GM12878 (cell line): Measurements from ENCODE around the gene NAMPT. TPM values are rescaled to one million over a fixed set of nuclear protein-coding genes. Genes with fewer than 3 reads are reported as not detected.

Source experiments
- ATAC-seq: fragments of 200-7000 bp; cut with Tn5 transposase; 3 replicates; pipeline ENCODE4 v1.9.1; 2020; ENCODE audit warnings: mild to moderate bottlenecking, moderate library complexity
- BruUV-seq: library from RNA; stranded (reverse); fragments of 400-500 nt; replicated peaks from 2 replicates; lab custom pipeline; 2021; lab: Mats Ljungman, UMichigan
- CTCF ChIA-PET: fragments of 300-600 bp; sonication (Branson Sonifier 250); formaldehyde crosslinking; extraction: SDS; loops from one replicate; lab custom pipeline; 2021; ENCODE audit warnings: inconsistent platforms; lab: Yijun Ruan, JAX
- POLR2A ChIA-PET: fragments of 350-600 bp; formaldehyde crosslinking; extraction: SDS; loops from one replicate; lab custom pipeline; 2021; ENCODE audit warnings: inconsistent platforms; lab: Charles Lee
- RAD21 ChIA-PET: fragments of 300-600 bp; sonication (Branson Sonifier 250); formaldehyde crosslinking; loops from one replicate; lab custom pipeline; 2023; ENCODE audit warnings: antibody characterized with exemption; ENCODE audit not compliant: unreplicated experiment; lab: Charles Lee
- SMC1A ChIA-PET: fragments of 300-600 bp; sonication (Branson Sonifier 250); formaldehyde crosslinking; loops from one replicate; lab custom pipeline; 2023; ENCODE audit not compliant: unreplicated experiment, uncharacterized antibody; lab: Charles Lee
- DNase-seq: peaks from one replicate; pipeline ENCODE4 v3.0.0-alpha.2; 2011; ENCODE audit warnings: low read depth, low spot score
- FAIRE-seq: peaks from 3 replicates; lab custom pipeline; 2011; peaks lifted over from hg19 to GRCh38; lab: Jason Lieb, UNC
- H2AFZ ChIP-seq: 2 replicates; pipeline ENCODE4 v1.6.0; 2011; ENCODE audit warnings: low read depth, low read length, control low read depth; ENCODE audit not compliant: control insufficient read depth
- H3K27ac ChIP-seq: 2 replicates; pipeline ENCODE4 v1.5.1; 2011; ENCODE audit warnings: control low read depth; ENCODE audit not compliant: control insufficient read depth, insufficient read depth
- H3K27me3 ChIP-seq, 2 experiments: replicated peaks in 1 of 2; 2 replicates each; pipeline versions ENCODE4 v1.6.0 to v1.6.1; 2011; ENCODE audit warnings: low read length in 1 of 2; ENCODE audit not compliant: control insufficient read depth in 2 of 2, insufficient read depth in 2 of 2
- H3K36me3 ChIP-seq, 2 experiments: 2 replicates each; pipeline ENCODE4 v1.5.1; 2011; ENCODE audit warnings: low read length in 1 of 2; ENCODE audit not compliant: control insufficient read depth in 2 of 2, insufficient read depth in 2 of 2
- H3K4me1 ChIP-seq: 2 replicates; pipeline ENCODE4 v1.6.1; 2011; ENCODE audit warnings: mild to moderate bottlenecking, low read length, moderate library complexity, mixed read lengths; ENCODE audit not compliant: control insufficient read depth, insufficient read depth
- H3K4me2 ChIP-seq: 2 replicates; pipeline ENCODE4 v1.6.0; 2011; ENCODE audit warnings: control low read depth; ENCODE audit not compliant: control insufficient read depth, insufficient read depth
- H3K4me3 ChIP-seq: fragments of 200-600 bp; sonication (generic); 2 replicates; pipeline ENCODE4 v1.5.1; 2016
- H3K79me2 ChIP-seq: 2 replicates; pipeline ENCODE4 v1.6.0; 2011; ENCODE audit warnings: low read length; ENCODE audit not compliant: control insufficient read depth, insufficient read depth
- H3K9ac ChIP-seq: 2 replicates; pipeline ENCODE4 v1.8.0; 2011; ENCODE audit warnings: low read length, control low read depth, mixed read lengths; ENCODE audit not compliant: control insufficient read depth, insufficient read depth
- H3K9me3 ChIP-seq: replicated peaks from 3 replicates; pipeline ENCODE4 v1.5.1; 2011; ENCODE audit warnings: mild to moderate bottlenecking, low read length; ENCODE audit not compliant: control insufficient read depth, insufficient read depth
- H4K20me1 ChIP-seq: 2 replicates; pipeline ENCODE4 v1.6.0; 2011; ENCODE audit not compliant: control insufficient read depth, insufficient read depth
- LARP7 ChIP-seq: fragments of 450-650 bp; IDR thresholded peaks from 2 replicates; pipeline ENCODE4 v1.6.1; 2017; ENCODE audit warnings: mild to moderate bottlenecking
- POLR2AphosphoS5 ChIP-seq: IDR thresholded peaks from 2 replicates; pipeline ENCODE4 v1.6.1; 2011; ENCODE audit warnings: mild to moderate bottlenecking, low read length, inconsistent platforms
- SIN3A ChIP-seq: IDR thresholded peaks from 2 replicates; pipeline ENCODE4 v1.6.1; 2012; ENCODE audit warnings: low read depth, low read length, improper control_type of control experiment
- WGBS: methylation state at CpG from one replicate; pipeline ENCODE4 v1.1.6; 2016; ENCODE audit warnings: low lambda C conversion rate; ENCODE audit not compliant: insufficient replicate concordance, insufficient coverage; ENCODE audit errors: missing lambda C conversion rate; 5-methylcytosine and 5-hydroxymethylcytosine counted together
- in situ Hi-C: fragments of 300-500 bp; cut with MboI; formaldehyde crosslinking; loops from 9 replicates; pipeline ENCODE4 v1.14.3; 2018; ENCODE audit warnings: mixed read lengths
- intact Hi-C: fragments of 100-400 bp; cut with micrococcal nuclease; formaldehyde crosslinking; loops from one replicate; pipeline ENCODE4 v1.14.2; 2022; ENCODE audit not compliant: unreplicated experiment
- polyA plus RNA-seq, 11 experiments: library from polyadenylated mRNA; depleted of rRNA in 4 of 11; unstranded in 6 of 11; stranded (reverse) in 5 of 11; fragments of >200 nt; fragmentation: Nextera tagmentation in 4 of 11; fragmentation: Illumina TruSeq in 1 of 11; extraction: Ambion mirVana in 4 of 11; extraction: Trizol in 1 of 11; gene quantifications; 1 replicate in 1 of 11; 2 replicates in 10 of 11; pipeline versions ENCODE4 v1.2.1 to v1.2.3, GENCODE V29; 2011 to 2016; ENCODE audit warnings: inconsistent platforms in 2 of 11, missing spikeins in 2 of 11, low read depth in 1 of 11
- total RNA-seq, 4 experiments: library from RNA; depleted of rRNA in 3 of 4; stranded (reverse); fragments of >200 nt in 3 of 4; fragmentation: Illumina TruSeq in 1 of 4; extraction: Trizol in 1 of 4; gene quantifications; 2 replicates each; pipeline versions ENCODE4 v1.2.1 to v1.2.3, GENCODE V29; 2013 to 2021

Gene NAMPT
- total and polyA plus RNA-seq, 10 of the 15 experiments (the other 5 are each of a cell fraction or from before 2014, with no cell fraction given) = 28.3 to 173 (median 75.0) TPM

DNA sequence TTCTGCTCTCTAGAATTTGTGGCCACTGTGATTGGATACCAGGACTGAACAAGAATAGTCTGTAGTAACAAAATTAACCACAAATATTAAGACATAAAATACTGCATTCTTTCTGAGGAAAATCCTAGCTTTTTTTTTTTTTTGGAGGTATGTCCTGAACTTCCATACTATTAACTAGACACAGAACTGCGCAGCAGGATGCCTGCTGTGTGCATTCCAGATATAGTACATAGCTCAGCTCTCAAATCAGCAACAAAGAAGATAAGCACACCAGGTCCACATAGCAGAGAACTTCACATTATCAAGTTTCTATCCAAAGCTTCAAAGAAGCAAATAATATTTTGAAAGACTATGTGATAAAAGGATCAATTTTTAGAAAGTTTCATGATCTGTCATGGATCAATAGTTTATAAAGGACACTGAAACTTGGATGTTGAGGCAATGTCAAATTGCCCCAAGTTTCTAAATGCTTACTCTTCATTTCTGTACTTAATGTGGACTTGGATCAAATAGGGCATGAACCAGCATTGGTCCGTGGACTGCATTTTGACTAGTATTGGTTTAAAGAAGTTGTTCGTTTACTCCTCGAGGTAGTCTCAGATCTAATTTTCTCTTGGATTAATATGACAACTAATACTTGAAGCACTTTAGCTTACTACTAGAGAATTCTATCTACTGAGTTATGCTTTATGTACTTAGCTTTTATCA lies 15.4 kb downstream of the NAMPT start:
- H3K27me3 ChIP-seq = no peaks in the 10 kb centered on the region
- no peak overlapping the region for H2AFZ ChIP-seq
- in situ Hi-C loops = no loop called here
- ATAC-seq (no peak), FAIRE-seq (no peak), DNase-seq (no peak)
- WGBS = 82% methylated on average over 4 of the region's 4 CpGs
- H3K4me2 ChIP-seq = no peak overlapping the region
- peak; percentile 53; the same call in 1 of the 2 replicates for TF ChIP-seq POLR2AphosphoS5
- no peak for TF ChIP-seq SIN3A
- peaks cover 6% of the 10 kb centered on the region; the same call in 1 of the 2 replicates for H3K4me1 ChIP-seq
- no peak overlapping the region for H3K4me3 ChIP-seq
- H3K27ac ChIP-seq = no peak overlapping the region
- no peaks in the 10 kb centered on the region for H4K20me1 ChIP-seq
- peaks cover 13% of the 10 kb centered on the region for H3K79me2 ChIP-seq
- no peaks in the 10 kb centered on the region for H3K9me3 ChIP-seq
- RAD21 ChIA-PET = interaction anchor here (0.6 to 3.0 kb wide), 8 partner anchors 10 to 96 kb away, joined by 3 to 21 read pairs (median 8); partner anchors contain the start of gene NAMPT
- intact Hi-C loops = no loop called here
- no peak overlapping the region for H3K9ac ChIP-seq
- BruUV-seq = no TSS peak
- peaks cover 0 to 28% of the 10 kb centered on the region in 2 experiments; a peak in 3 of 4 replicates for H3K36me3 ChIP-seq
- CTCF ChIA-PET = interaction anchor here (0.6 to 4.5 kb wide), 11 partner anchors 9 to 195 kb away, joined by 3 to 17 read pairs (median 6); no protein-coding TSS in a partner anchor
- POLR2A ChIA-PET = interaction anchor here (0.6 to 1.4 kb wide), 6 partner anchors 9 to 90 kb away, joined by 3 to 4 read pairs (median 4); no protein-coding TSS in a partner anchor
- SMC1A ChIA-PET = interaction anchor here (0.9 to 5.5 kb wide), 10 partner anchors 11 to 193 kb away, joined by 3 to 71 read pairs (median 6); no protein-coding TSS in a partner anchor

DNA sequence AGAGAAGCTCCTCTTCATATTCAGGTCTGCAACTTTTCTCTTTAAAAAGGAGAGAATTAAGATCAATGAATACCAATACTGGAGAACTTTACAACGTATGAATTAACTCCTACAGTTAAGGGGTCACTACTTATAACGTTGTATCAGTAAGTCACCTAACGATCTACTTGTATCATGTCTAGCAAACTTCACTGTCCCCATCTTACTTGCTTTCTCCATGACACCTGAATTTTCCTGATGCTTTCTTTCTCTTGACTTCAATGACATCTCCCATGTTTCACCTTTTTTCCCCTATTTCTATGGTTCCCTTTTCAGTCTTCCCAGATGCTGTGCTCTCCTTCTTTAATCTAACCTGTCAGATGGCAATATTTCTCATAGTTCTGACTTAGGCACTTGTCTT lies 19.6 kb downstream of the NAMPT start:
- H3K9me3 ChIP-seq = no peaks in the 10 kb centered on the region
- H4K20me1 ChIP-seq = no peaks in the 10 kb centered on the region
- ChIA-PET CTCF (interaction anchor here (0.7 to 1.4 kb wide), 2 partner anchors 111 to 200 kb away, joined by 3 read pairs; no protein-coding TSS in a partner anchor), RAD21 (interaction anchor here (1.1 to 1.5 kb wide), 2 partner anchors 14 to 86 kb away, joined by 3 to 5 read pairs; no protein-coding TSS in a partner anchor), SMC1A (interaction anchor here (1.0 to 1.7 kb wide), 3 partner anchors 8 to 70 kb away, joined by 3 to 5 read pairs (median 4); no protein-coding TSS in a partner anchor), POLR2A (interaction anchor here (0.6 kb wide), 2 partner anchors 10 to 1832 kb away, joined by 3 read pairs; no protein-coding TSS in a partner anchor)
- intact Hi-C loops (no loop called here), in situ Hi-C loops (no loop called here)
- DNase-seq (no peak), FAIRE-seq (no peak), ATAC-seq (no peak)
- BruUV-seq = no TSS peak
- H3K79me2 ChIP-seq = no peaks in the 10 kb centered on the region
- H3K36me3 ChIP-seq = peaks cover 0 to 21% of the 10 kb centered on the region in 2 experiments; a peak in 2 of 4 replicates
- H3K4me3 ChIP-seq = no peak overlapping the region
- 100% methylated on average over 3 of the region's 3 CpGs for WGBS
- H2AFZ ChIP-seq = no peak overlapping the region
- TF ChIP-seq LARP7 = no peak
- peak; percentile 73; the same call in 1 of the 2 replicates for TF ChIP-seq POLR2AphosphoS5
- H3K9ac ChIP-seq = no peak overlapping the region
- H3K27ac ChIP-seq = no peak overlapping the region
- no peaks in the 10 kb centered on the region for H3K27me3 ChIP-seq
- H3K4me2 ChIP-seq = no peak overlapping the region
- peaks cover 10% of the 10 kb centered on the region for H3K4me1 ChIP-seq
